Parathyroid adenoma (tissue), 2 donors: Measurements from ENCODE around the gene NAP1L1.
"Not testable (repeated sequence)": the region's sequence is repeated elsewhere in the genome, so short reads cannot be mapped to it uniquely, and the experiment has no call there.

Source experiments
- H2AFZ ChIP-seq: fragments of 300-600 bp; sonication (generic); one replicate; pipeline ENCODE4 v1.7.0; 2017; ENCODE audit warnings: antibody characterized with exemption, mild to moderate bottlenecking
- H3K27ac ChIP-seq: fragments of 300-600 bp; sonication (generic); one replicate; pipeline ENCODE4 v1.7.0; 2017
- H3K27me3 ChIP-seq: fragments of 300-600 bp; sonication (generic); one replicate; pipeline ENCODE4 v1.7.0; 2017; ENCODE audit warnings: low read length; ENCODE audit not compliant: control insufficient read depth, insufficient read depth
- H3K36me3 ChIP-seq: fragments of 300-600 bp; sonication (generic); one replicate; pipeline ENCODE4 v1.7.0; 2017; ENCODE audit warnings: low read length; ENCODE audit not compliant: control insufficient read depth, insufficient read depth
- H3K4me1 ChIP-seq: fragments of 300-600 bp; sonication (generic); one replicate; pipeline ENCODE4 v1.7.0; 2017; ENCODE audit warnings: control low read depth
- H3K4me2 ChIP-seq: fragments of 300-600 bp; sonication (generic); one replicate; pipeline ENCODE4 v1.7.0; 2017; ENCODE audit warnings: low read length
- H3K4me3 ChIP-seq: fragments of 300-600 bp; sonication (generic); one replicate; pipeline ENCODE4 v1.7.0; 2017; ENCODE audit warnings: low read depth, low read length
- H3K79me2 ChIP-seq: fragments of 300-600 bp; sonication (generic); one replicate; pipeline ENCODE4 v1.7.0; 2017; ENCODE audit warnings: control low read depth
- H3K9ac ChIP-seq: fragments of 300-600 bp; sonication (generic); one replicate; pipeline ENCODE4 v1.7.0; 2017; ENCODE audit warnings: mild to moderate bottlenecking
- H3K9me3 ChIP-seq: fragments of 300-600 bp; sonication (generic); one replicate; pipeline ENCODE4 v1.7.0; 2017; ENCODE audit warnings: low read length; ENCODE audit not compliant: control insufficient read depth
- TF ChIP-seq, protein P1 (sequence below): fragments of 300-600 bp; sonication (generic); IDR thresholded peaks from one replicate; pipeline ENCODE4 v1.7.0; 2017; ENCODE audit warnings: antibody characterized with exemption, mild to moderate bottlenecking
- donor health status: primary hyperparathyroidism.

The NAP1L1 gene

DNA sequence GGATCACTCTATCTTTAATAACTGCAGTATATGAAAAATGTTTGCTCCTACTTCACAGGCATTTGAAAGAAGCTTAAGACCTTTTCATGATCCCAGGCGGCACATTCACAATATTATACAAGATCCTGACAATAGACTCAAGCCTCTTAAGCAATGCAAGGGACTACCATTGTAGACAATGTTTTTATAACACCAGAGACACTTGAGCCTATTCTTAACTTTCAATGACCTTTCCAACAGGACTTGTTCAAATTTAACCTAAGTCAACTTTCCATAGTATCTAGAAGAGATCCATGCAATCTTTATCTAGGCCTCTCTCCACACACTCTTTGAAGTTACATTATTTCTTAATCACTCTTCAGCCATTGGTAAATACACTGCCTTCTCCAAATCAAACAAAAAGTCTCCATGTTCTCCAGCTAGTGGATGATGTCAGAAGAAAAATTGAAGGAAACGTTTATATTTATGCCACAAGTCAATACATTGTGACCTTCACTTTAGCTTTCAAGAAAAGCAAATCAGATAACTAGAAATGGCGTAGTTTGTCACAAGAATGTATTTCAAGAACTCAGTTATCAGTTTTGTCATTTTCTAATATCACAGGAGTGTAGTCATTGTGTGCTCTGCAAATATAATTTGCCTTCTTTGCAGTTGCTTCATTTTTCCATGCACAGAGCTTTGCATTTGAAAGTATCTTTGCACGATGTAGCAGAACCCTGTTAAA lies 94.1 kb downstream of the NAP1L1 start:
- Histone ChIP-seq H3K27me3 (no peaks in the 10 kb centered on the region), H3K27ac (no peak overlapping the region), H3K36me3 (no peaks in the 10 kb centered on the region), H3K79me2 (no peaks in the 10 kb centered on the region), H3K4me1 (no peaks in the 10 kb centered on the region), H3K4me3 (no peak overlapping the region), H3K9ac (no peak overlapping the region), H3K4me2 (no peak overlapping the region), H2AFZ (no peak overlapping the region), H3K9me3 (no peaks in the 10 kb centered on the region)
- TF ChIP-seq, protein P1, sequence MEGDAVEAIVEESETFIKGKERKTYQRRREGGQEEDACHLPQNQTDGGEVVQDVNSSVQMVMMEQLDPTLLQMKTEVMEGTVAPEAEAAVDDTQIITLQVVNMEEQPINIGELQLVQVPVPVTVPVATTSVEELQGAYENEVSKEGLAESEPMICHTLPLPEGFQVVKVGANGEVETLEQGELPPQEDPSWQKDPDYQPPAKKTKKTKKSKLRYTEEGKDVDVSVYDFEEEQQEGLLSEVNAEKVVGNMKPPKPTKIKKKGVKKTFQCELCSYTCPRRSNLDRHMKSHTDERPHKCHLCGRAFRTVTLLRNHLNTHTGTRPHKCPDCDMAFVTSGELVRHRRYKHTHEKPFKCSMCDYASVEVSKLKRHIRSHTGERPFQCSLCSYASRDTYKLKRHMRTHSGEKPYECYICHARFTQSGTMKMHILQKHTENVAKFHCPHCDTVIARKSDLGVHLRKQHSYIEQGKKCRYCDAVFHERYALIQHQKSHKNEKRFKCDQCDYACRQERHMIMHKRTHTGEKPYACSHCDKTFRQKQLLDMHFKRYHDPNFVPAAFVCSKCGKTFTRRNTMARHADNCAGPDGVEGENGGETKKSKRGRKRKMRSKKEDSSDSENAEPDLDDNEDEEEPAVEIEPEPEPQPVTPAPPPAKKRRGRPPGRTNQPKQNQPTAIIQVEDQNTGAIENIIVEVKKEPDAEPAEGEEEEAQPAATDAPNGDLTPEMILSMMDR, result no peak

DNA sequence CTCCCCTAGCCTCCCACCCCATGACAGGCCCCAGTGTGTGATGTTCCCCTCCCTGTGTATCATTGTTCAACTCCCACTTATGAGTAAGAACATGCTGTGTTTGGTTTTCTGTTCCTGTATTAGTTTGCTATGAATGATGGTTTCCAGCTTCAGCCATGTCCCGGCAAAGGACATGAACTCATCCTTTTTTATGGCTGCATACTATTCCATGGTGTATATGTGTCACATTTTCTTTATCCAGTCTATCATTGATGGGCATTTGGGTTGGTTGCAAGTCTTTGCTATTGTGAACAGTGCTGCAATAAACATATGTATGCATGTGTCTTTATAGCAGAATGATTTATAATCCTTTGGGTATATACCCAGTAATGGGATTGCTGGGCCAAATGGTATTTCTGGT lies 96.8 kb downstream of the NAP1L1 start:
- not testable (repeated sequence) for H3K4me2 ChIP-seq, H2AFZ ChIP-seq, H3K4me3 ChIP-seq

More for the DNA sequence above, 96.8 kb downstream of the NAP1L1 start:
- H3K9ac ChIP-seq, H3K36me3 ChIP-seq, H3K4me1 ChIP-seq, H3K27ac ChIP-seq, H3K9me3 ChIP-seq, H3K79me2 ChIP-seq, H3K27me3 ChIP-seq: not testable (repeated sequence)
